C4-2B (cell line): ENCODE data around the gene TRHDE.

Experiments used
- CTCF ChIP-seq: fragments of 450-650 bp; conservative IDR thresholded peaks from 2 replicates; pipeline ENCODE4 v1.5.1; 2017; ENCODE audit warnings: mild to moderate bottlenecking
- ZFX ChIP-seq: fragments of 450-650 bp; IDR thresholded peaks from 2 replicates; pipeline ENCODE4 v1.6.1; 2017

GRCh38 chr12:72359416-72359815 lies 87.2 kb downstream of the TRHDE start:
- TF ChIP-seq ZFX (no peak), CTCF (no peak)
